Left lung (tissue), 10 donors: ENCODE measurements around the gene KIF16B. TPM values are rescaled to one million over a fixed set of nuclear protein-coding genes. Genes with fewer than 3 reads are reported as not detected.
A peak's percentile ranks its signal among the peaks of the same experiment; 100 is the strongest.
"Not testable (repeated sequence)": the region's sequence is repeated elsewhere in the genome, so short reads cannot be mapped to it uniquely, and the experiment has no call there.

Experiments used
- ATAC-seq: fragments of 200-7000 bp; cut with Tn5 transposase; one replicate; pipeline ENCODE4 v1.9.1; 2020; ENCODE audit warnings: moderate library complexity
- DNase-seq, 4 donors: peaks; one replicate each; pipeline ENCODE4 v3.0.0-alpha.2; 2013 to 2020
- H3K27ac ChIP-seq, 2 donors: fragments of 200-600 bp; sonication (generic) in 1 of 2; one replicate each; pipeline versions ENCODE4 v1.5.0 to v1.8.0; 2020 to 2021
- H3K27me3 ChIP-seq, 2 donors: fragments of 200-600 bp; sonication (generic) in 1 of 2; one replicate each; pipeline versions ENCODE4 v1.5.0 to v1.8.0; 2020 to 2021
- H3K36me3 ChIP-seq, 2 donors: fragments of 200-600 bp; sonication (generic) in 1 of 2; one replicate each; pipeline versions ENCODE4 v1.5.0 to v1.8.0; 2020 to 2021
- H3K4me1 ChIP-seq, 2 donors: fragments of 200-600 bp; one replicate each; pipeline ENCODE4 v1.8.0; 2021
- H3K4me3 ChIP-seq, 2 donors: fragments of 200-600 bp; sonication (generic) in 1 of 2; one replicate each; pipeline versions ENCODE4 v1.5.0 to v1.8.0; 2020 to 2021; ENCODE audit warnings: mild to moderate bottlenecking in 1 of 2
- H3K9me3 ChIP-seq, 2 donors: fragments of 200-600 bp; sonication (generic) in 1 of 2; one replicate each; pipeline versions ENCODE4 v1.5.0 to v1.8.0; 2020 to 2021
- intact Hi-C, 2 donors: fragments of 100-400 bp; cut with DNase I; formaldehyde crosslinking; loops; one replicate each; pipeline versions ENCODE4 v1.11.2 to v1.14.2; 2022
- polyA plus RNA-seq, 6 donors: library from polyadenylated mRNA; unstranded; fragments of 120-200 nt; gene quantifications; one replicate each; pipeline ENCODE4 v1.2.1, GENCODE V29; 2013; ENCODE audit not compliant: insufficient read length in 6 of 6
- total RNA-seq, 2 donors: library from RNA; stranded (reverse); fragmentation: NEBNext Ultra II Directional; extraction: Animal tissue kit (Norgen Biotek cat#: 25700); gene quantifications; one replicate each; pipeline ENCODE4 v1.2.1, GENCODE V29; 2021
- TF ChIP-seq, protein P1 (sequence below), 2 donors: fragments of 200-600 bp; sonication (generic) in 1 of 2; IDR thresholded peaks; one replicate each; pipeline versions ENCODE4 v1.5.0 to v1.8.0; 2021; ENCODE audit warnings: antibody characterized with exemption in 2 of 2
- donor health status: DM: no; HTN: yes; CAD: no.
- donor health status: DM: no; HTN: no; CAD: no.

Gene KIF16B
- total and polyA plus RNA-seq, 8 donors, result 9.1 to 23.8 (median 12.8) TPM

DNA sequence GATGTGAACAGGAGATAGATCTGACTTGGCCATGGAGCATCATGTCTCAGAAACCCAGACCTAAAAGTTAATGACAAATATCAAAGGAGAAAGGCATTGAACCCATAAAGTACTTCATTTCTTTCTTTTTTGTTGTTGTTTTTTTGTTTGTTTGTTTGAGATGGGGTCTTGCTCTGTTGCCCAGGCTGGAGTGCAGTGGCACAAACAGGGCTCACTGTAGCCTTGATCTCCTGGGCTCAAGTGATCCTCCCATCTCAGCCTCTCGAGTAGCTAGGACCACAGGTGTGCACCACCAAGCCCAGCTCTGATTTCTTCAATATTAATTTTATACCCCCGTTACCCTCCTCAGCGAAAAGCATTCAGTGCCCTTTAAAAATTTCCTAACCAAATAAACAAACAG lies 45.8 kb downstream of the KIF16B start:
- TF ChIP-seq, protein P1, sequence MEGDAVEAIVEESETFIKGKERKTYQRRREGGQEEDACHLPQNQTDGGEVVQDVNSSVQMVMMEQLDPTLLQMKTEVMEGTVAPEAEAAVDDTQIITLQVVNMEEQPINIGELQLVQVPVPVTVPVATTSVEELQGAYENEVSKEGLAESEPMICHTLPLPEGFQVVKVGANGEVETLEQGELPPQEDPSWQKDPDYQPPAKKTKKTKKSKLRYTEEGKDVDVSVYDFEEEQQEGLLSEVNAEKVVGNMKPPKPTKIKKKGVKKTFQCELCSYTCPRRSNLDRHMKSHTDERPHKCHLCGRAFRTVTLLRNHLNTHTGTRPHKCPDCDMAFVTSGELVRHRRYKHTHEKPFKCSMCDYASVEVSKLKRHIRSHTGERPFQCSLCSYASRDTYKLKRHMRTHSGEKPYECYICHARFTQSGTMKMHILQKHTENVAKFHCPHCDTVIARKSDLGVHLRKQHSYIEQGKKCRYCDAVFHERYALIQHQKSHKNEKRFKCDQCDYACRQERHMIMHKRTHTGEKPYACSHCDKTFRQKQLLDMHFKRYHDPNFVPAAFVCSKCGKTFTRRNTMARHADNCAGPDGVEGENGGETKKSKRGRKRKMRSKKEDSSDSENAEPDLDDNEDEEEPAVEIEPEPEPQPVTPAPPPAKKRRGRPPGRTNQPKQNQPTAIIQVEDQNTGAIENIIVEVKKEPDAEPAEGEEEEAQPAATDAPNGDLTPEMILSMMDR (IDR thresholded peaks at IDR 0.05), result no peak
- no peaks in the 10 kb centered on the region for H3K27me3 ChIP-seq
- no peaks in the 10 kb centered on the region for H3K36me3 ChIP-seq
- intact Hi-C loops, result no loop called here
- H3K4me3 ChIP-seq, result no peak overlapping the region
- peaks cover 0 to 4% of the 10 kb centered on the region in 2 donors for H3K9me3 ChIP-seq
- no peak for ATAC-seq
- no peaks in the 10 kb centered on the region for H3K4me1 ChIP-seq
- DNase-seq, result no peak
- peak overlapping the region in 1 of 2 donors; percentile 52 for H3K27ac ChIP-seq

DNA sequence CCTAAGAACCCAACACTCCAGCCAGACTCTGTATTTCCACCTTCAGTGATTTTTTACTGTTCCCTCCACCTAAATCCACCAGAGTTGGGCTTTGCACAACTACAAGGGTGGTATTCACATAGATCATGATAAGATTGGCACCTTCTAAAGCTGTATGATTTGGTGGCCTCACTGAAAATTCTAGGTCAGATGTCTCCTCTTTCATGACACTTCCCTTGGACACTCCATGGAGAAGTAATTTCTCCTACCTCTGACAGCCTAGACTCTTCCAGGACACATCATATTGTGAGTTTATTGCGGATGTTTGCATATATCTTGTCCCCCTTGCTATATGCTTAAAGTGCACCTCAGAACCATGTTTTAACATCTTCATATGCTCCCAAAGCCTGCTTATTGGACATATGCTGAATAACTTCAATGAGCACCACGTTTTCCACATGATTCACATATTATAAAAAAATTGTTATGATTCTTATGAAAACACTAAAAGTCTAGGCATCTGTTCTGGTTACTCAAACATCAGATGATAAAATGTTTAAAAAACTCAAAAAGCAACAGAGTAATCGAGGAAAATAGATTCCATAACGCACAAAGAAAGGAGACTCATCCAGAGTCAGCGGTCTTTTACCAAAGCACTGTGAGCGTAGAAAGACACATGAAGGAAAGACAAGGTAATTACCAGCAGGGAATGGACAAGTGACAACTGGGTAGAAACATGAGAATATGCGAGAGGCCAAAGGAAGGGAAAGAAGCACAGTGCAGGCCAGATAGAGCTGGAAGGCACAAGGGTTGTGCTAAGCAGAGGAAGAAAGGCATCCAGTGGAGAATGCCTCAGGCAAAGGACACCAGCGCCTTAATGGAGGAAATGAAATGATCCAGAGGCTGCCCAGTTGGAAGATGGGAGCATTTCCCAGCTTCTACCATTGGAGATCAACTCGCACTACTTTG lies 46.5 kb downstream of the KIF16B start:
- peaks cover 0 to 4% of the 10 kb centered on the region in 2 donors for H3K9me3 ChIP-seq
- TF ChIP-seq, protein P1 (IDR thresholded peaks at IDR 0.05), result no peak
- H3K27me3 ChIP-seq, result no peaks in the 10 kb centered on the region
- intact Hi-C loops, result no loop called here
- H3K27ac ChIP-seq, result no peak overlapping the region
- ATAC-seq, result no peak
- no peaks in the 10 kb centered on the region for H3K36me3 ChIP-seq
- no peak for DNase-seq
- no peak overlapping the region for H3K4me3 ChIP-seq
- no peaks in the 10 kb centered on the region for H3K4me1 ChIP-seq

DNA sequence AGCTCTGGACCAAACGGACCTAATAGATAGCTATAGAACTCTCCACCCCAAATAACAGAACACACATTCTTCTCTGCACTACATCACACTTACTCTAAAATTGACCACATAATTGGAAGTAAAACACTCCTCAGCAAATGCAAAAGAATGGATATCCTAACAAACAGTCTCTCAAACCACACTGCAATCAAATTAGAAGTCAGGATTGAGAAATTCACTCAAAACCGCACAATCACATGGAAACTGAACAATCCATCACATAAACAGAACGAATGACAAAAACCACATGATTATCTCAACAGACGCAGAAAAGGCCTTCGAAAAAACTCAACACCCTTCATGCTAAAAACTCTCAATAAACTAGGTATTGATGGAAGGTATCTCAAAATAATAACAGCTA lies 50.6 kb downstream of the KIF16B start:
- H3K27me3 ChIP-seq, H3K27ac ChIP-seq, H3K4me1 ChIP-seq, ATAC-seq, H3K4me3 ChIP-seq, H3K36me3 ChIP-seq, H3K9me3 ChIP-seq, DNase-seq, intact Hi-C loops: not testable (repeated sequence)

DNA sequence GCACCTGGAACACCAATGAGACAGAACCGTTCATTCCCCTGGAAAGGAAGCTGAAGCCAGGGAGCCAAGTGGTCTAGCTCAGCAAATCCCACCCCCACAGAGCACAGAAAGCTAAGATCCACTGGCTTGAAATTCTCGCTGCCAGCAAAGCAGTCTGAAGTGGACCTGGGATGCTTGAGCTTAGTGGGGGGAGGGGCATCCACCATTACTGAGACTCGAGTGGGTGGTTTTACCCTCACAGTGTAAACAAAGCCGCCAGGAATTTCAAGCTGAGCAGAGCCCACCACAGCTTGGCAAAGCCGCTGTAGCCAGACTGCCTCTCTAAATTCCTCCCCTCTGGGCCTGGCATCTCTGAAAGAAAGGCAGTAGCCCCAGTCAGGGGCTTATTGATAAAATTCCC lies 53.1 kb downstream of the KIF16B start:
- H3K27ac ChIP-seq, result no peak overlapping the region
- no peaks in the 10 kb centered on the region for H3K36me3 ChIP-seq
- ATAC-seq (peak; percentile 37), DNase-seq (no peak)
- TF ChIP-seq, protein P1 (IDR thresholded peaks at IDR 0.05), result no peak
- H3K27me3 ChIP-seq, result no peaks in the 10 kb centered on the region
- H3K4me1 ChIP-seq, result no peaks in the 10 kb centered on the region
- peaks cover 0 to 4% of the 10 kb centered on the region in 2 donors for H3K9me3 ChIP-seq
- no peak overlapping the region for H3K4me3 ChIP-seq
- intact Hi-C loops, result no loop called here

DNA sequence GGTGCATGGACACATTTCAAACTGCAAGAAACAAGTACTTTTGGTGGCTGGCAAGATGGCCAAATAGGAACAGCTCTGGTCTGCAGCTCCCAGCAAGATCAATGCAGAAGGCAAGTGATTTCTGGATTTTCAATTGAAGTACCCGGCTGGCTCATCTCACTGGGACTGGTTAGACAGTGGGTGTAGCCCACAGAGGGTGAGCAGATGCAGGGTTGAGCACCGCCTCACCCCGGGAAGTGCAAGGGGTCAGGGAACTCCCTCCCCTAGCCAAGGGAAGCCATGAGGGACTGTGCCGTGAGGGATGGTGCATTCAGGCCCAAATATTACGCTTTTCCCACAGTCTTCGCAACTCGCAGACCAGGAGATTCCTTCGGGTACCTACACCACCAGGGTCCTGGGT lies 53.6 kb downstream of the KIF16B start:
- H3K4me3 ChIP-seq, H3K36me3 ChIP-seq, H3K27me3 ChIP-seq, H3K27ac ChIP-seq, DNase-seq, intact Hi-C loops, H3K4me1 ChIP-seq, ATAC-seq, H3K9me3 ChIP-seq: not testable (repeated sequence)

DNA sequence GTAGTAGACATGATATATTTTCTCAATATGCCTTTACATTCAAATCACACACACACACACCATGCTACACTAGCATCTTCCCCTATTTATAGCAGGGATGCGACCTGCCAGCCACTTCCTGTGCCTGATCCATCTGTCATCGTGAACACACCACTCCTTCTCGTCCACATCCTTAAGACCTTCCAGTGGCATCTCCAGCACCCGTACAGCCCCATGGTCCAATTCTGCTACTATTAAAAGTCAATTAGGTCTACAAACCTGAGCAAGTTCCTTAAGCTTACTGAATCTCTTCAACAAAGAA lies 54.5 kb downstream of the KIF16B start:
- Histone ChIP-seq H3K27ac (no peak overlapping the region), H3K36me3 (no peaks in the 10 kb centered on the region), H3K9me3 (peaks cover 0 to 3% of the 10 kb centered on the region in 2 donors), H3K4me1 (peaks cover 0 to 12% of the 10 kb centered on the region in 2 donors), H3K27me3 (no peaks in the 10 kb centered on the region), H3K4me3 (no peak overlapping the region)
- TF ChIP-seq, protein P1 (IDR thresholded peaks at IDR 0.05), result no peak
- DNase-seq (no peak), ATAC-seq (no peak)
- intact Hi-C loops, result no loop called here
